HepG2 (cell line): ENCODE data around the gene CLEC2B. TPM values are rescaled to one million over a fixed set of nuclear protein-coding genes. Genes with fewer than 3 reads are reported as not detected.
"Not testable (repeated sequence)": the region's sequence is repeated elsewhere in the genome, so short reads cannot be mapped to it uniquely, and the experiment has no call there.

Experiments
- ATAC-seq: fragments of 200-7000 bp; cut with Tn5 transposase; 3 replicates; pipeline ENCODE4 v1.9.1; 2020; ENCODE audit warnings: mild to moderate bottlenecking, moderate library complexity
- BruUV-seq: library from RNA; stranded (reverse); fragments of 400-500 nt; replicated peaks from 2 replicates; lab custom pipeline; 2021; lab: Mats Ljungman, UMichigan
- CTCF ChIA-PET: fragments of 300-600 bp; formaldehyde crosslinking; extraction: SDS; loops from one replicate; lab custom pipeline; 2021; ENCODE audit warnings: low total read pairs, inconsistent platforms, low intra/inter-chr PET ratio; lab: Yijun Ruan, JAX
- POLR2A ChIA-PET: fragments of 350-600 bp; sonication (Branson Sonifier 250); formaldehyde crosslinking; loops from one replicate; lab custom pipeline; 2020; ENCODE audit warnings: antibody characterized with exemption, inconsistent platforms; lab: Yijun Ruan, JAX
- DNase-seq: peaks from one replicate; pipeline ENCODE4 v3.0.0-alpha.2; 2015; ENCODE audit warnings: low spot score
- FAIRE-seq: peaks from 3 replicates; lab custom pipeline; 2011; peaks lifted over from hg19 to GRCh38; lab: Jason Lieb, UNC
- H2AFZ ChIP-seq: one replicate; pipeline ENCODE4 v1.6.1; 2011; ENCODE audit warnings: low read length, inconsistent platforms
- H3K27ac ChIP-seq: fragments of 300-600 bp; 3 replicates; pipeline ENCODE4 v1.8.0; 2011; ENCODE audit warnings: mixed run types, mild to moderate bottlenecking, mixed read lengths, low read length, inconsistent platforms; ENCODE audit not compliant: insufficient read depth; ENCODE audit errors: extremely low read length
- H3K27me3 ChIP-seq, 2 experiments: fragments of 200-600 bp in 1 of 2; 2 replicates in 1 of 2; 3 replicates in 1 of 2; pipeline versions ENCODE4 v1.6.0 to v1.8.0; 2011; ENCODE audit warnings: low read length in 2 of 2, mild to moderate bottlenecking in 2 of 2, moderate library complexity in 2 of 2, inconsistent platforms in 1 of 2; ENCODE audit not compliant: insufficient read depth in 2 of 2, control insufficient read depth in 1 of 2
- H3K36me3 ChIP-seq, 2 experiments: fragments of 200-600 bp in 1 of 2; replicated peaks in 1 of 2; 2 replicates in 1 of 2; 3 replicates in 1 of 2; pipeline versions ENCODE4 v1.5.1 to v1.8.0; 2011; ENCODE audit warnings: low read length in 2 of 2, inconsistent platforms in 1 of 2; ENCODE audit not compliant: insufficient read depth in 2 of 2, control insufficient read depth in 1 of 2
- H3K4me1 ChIP-seq: 2 replicates; pipeline ENCODE4 v1.5.1; 2012; ENCODE audit warnings: low read length, inconsistent platforms; ENCODE audit not compliant: insufficient read depth
- H3K4me2 ChIP-seq: 2 replicates; pipeline ENCODE4 v1.6.0; 2011; ENCODE audit warnings: low read depth, low read length, inconsistent platforms
- H3K4me3 ChIP-seq, 3 experiments: fragments of 200-600 bp in 1 of 3; sonication (generic), shearing (Covaris generic) in 1 of 3; replicated peaks in 1 of 3; 2 replicates each; pipeline ENCODE4 v1.5.1; 2011 to 2016; ENCODE audit warnings: low read length in 3 of 3, inconsistent platforms in 2 of 3, low read depth in 2 of 3, mild to moderate bottlenecking in 2 of 3, control low read depth in 1 of 3, mixed read lengths in 1 of 3; ENCODE audit not compliant: insufficient read depth in 1 of 3
- H3K79me2 ChIP-seq: one replicate; pipeline ENCODE4 v1.6.1; 2011; ENCODE audit warnings: low read length, inconsistent platforms; ENCODE audit not compliant: insufficient read depth
- H3K9ac ChIP-seq: 2 replicates; pipeline ENCODE4 v1.6.0; 2011; ENCODE audit warnings: mild to moderate bottlenecking, low read depth, low read length, inconsistent platforms; ENCODE audit not compliant: insufficient read depth
- H3K9me3 ChIP-seq: 2 replicates; pipeline ENCODE4 v1.5.1; 2012; ENCODE audit warnings: mild to moderate bottlenecking, low read length
- H4K20me1 ChIP-seq: 2 replicates; pipeline ENCODE4 v1.6.0; 2011; ENCODE audit warnings: inconsistent platforms, mild to moderate bottlenecking, low read length, moderate library complexity; ENCODE audit not compliant: insufficient read depth
- CENPBD1 ChIP-seq: sonication (generic); formaldehyde crosslinking; IDR thresholded peaks from 2 replicates; pipeline ENCODE4 v1.8.0; 2022; ENCODE audit warnings: missing genetic modification reagents, low read depth, mild to moderate bottlenecking, borderline replicate concordance
- KIAA2018 ChIP-seq: sonication (generic); formaldehyde crosslinking; IDR thresholded peaks from 2 replicates; pipeline ENCODE4 v1.5.0; 2020; ENCODE audit warnings: mild to moderate bottlenecking, missing genetic modification reagents, borderline replicate concordance
- RCOR2 ChIP-seq: IDR thresholded peaks from 2 replicates; pipeline ENCODE4 v1.6.1; 2016; ENCODE audit warnings: missing biosample characterization, missing genetic modification reagents
- YY1 ChIP-seq: IDR thresholded peaks from 2 replicates; pipeline ENCODE4 v1.6.1; 2011; ENCODE audit warnings: low read length, low read depth, moderate library complexity, mild to moderate bottlenecking; ENCODE audit not compliant: insufficient read depth, insufficient replicate concordance
- ZNF672 ChIP-seq: sonication (generic); formaldehyde crosslinking; IDR thresholded peaks from 2 replicates; pipeline ENCODE4 v1.8.1; 2022; ENCODE audit warnings: missing genetic modification reagents
- ZNF691 ChIP-seq: sonication (generic); formaldehyde crosslinking; IDR thresholded peaks from 2 replicates; pipeline ENCODE4 v1.4.0; 2020; ENCODE audit warnings: missing genetic modification reagents, low read depth, mild to moderate bottlenecking, borderline replicate concordance
- ZNF792 ChIP-seq: IDR thresholded peaks from 2 replicates; pipeline ENCODE4 v1.6.1; 2016
- WGBS: methylation state at CpG from one replicate; pipeline ENCODE4 v1.1.6; 2017; ENCODE audit warnings: low lambda C conversion rate; 5-methylcytosine and 5-hydroxymethylcytosine counted together
- in situ Hi-C: cut with HindIII; loops from 2 replicates; pipeline ENCODE4 v1.10.0; 2017; ENCODE audit warnings: low pct_unique_long_range_greater_than_20kb; ENCODE audit not compliant: extremely low pct_ligation_motif_present
- intact Hi-C: fragments of 100-400 bp; cut with micrococcal nuclease; formaldehyde crosslinking; loops from one replicate; pipeline ENCODE4 v1.10.0; 2022; ENCODE audit not compliant: unreplicated experiment
- polyA plus RNA-seq, 8 experiments: library from polyadenylated mRNA; depleted of rRNA in 3 of 8; stranded (reverse) in 7 of 8; unstranded in 1 of 8; fragments of >200 nt; fragmentation: Illumina TruSeq in 4 of 8; extraction: Trizol in 4 of 8; gene quantifications; 2 replicates each; pipeline versions ENCODE4 v1.2.1 to v1.2.3, GENCODE V29; 2011 to 2016; ENCODE audit warnings: low read depth in 4 of 8, missing spikeins in 1 of 8, mixed read lengths in 1 of 8; ENCODE audit not compliant: insufficient read depth in 1 of 8
- total RNA-seq, 5 experiments: library from RNA; depleted of rRNA; stranded (reverse); fragments of >200 nt; fragmentation: Illumina TruSeq; extraction: Trizol; gene quantifications; 2 replicates each; pipeline ENCODE4 v1.2.3, GENCODE V29; 2016; ENCODE audit warnings: low read depth in 1 of 5

The CLEC2B gene
- total and polyA plus RNA-seq, 2 of the 13 experiments (the other 11 are each of a cell fraction or from before 2014, with no cell fraction given), result not detected

GRCh38 chr12:9880532-9881078 is 11.5 kb upstream of the CLEC2B start:
- CTCF ChIA-PET, result no interaction called here
- POLR2A ChIA-PET, result no interaction called here
- FAIRE-seq (no peak), ATAC-seq (no peak), DNase-seq (no peak)
- Histone ChIP-seq H3K4me3 (no peak overlapping the region), H3K79me2 (no peaks in the 10 kb centered on the region), H3K4me1 (peaks cover 14% of the 10 kb centered on the region), H3K27ac (no peak overlapping the region), H3K36me3 (no peaks in the 10 kb centered on the region), H3K4me2 (no peak overlapping the region), H3K27me3 (no peaks in the 10 kb centered on the region), H3K9ac (no peak overlapping the region), H4K20me1 (no peaks in the 10 kb centered on the region), H2AFZ (no peak overlapping the region), H3K9me3 (no peaks in the 10 kb centered on the region)
- TF ChIP-seq RCOR2 (CRISPR knock-in tag) (no peak), ZNF792 (CRISPR knock-in tag) (no peak), KIAA2018 (no peak), ZNF691 (CRISPR knock-in tag) (no peak), CENPBD1 (CRISPR knock-in tag) (no peak), ZNF672 (no peak), YY1 (no peak)
- in situ Hi-C loops, result no loop called here
- 38% methylated on average over 4 of the region's 4 CpGs for WGBS
- intact Hi-C loops, result no loop called here
- no TSS peak for BruUV-seq

GRCh38 chr12:9876120-9876519 is 7.0 kb upstream of the CLEC2B start:
- in situ Hi-C loops, H3K9me3 ChIP-seq, POLR2A ChIA-PET, DNase-seq, H2AFZ ChIP-seq, BruUV-seq, H3K4me3 ChIP-seq, intact Hi-C loops, H3K79me2 ChIP-seq, H3K4me2 ChIP-seq, H3K4me1 ChIP-seq, H3K36me3 ChIP-seq, CTCF ChIA-PET, H4K20me1 ChIP-seq, H3K9ac ChIP-seq, H3K27me3 ChIP-seq, ATAC-seq, FAIRE-seq, H3K27ac ChIP-seq: not testable (repeated sequence)
- no CpG with 5 or more reads among the region's 26 CpGs for WGBS
